ENCODE measurements around the gene ETNK1. TPM values are rescaled to one million over a fixed set of nuclear protein-coding genes. Genes with fewer than 3 reads are reported as not detected.

Gene ETNK1
- total RNA-seq, 2 experiments from 2014 or later, result 23.7 to 88.1 TPM

- Histone ChIP-seq H3K4me3 (ENCODE audit: low read depth, low read length, poor library complexity, severe bottlenecking) (no peak overlapping the region), H3K79me2 (ENCODE audit: insufficient read depth, low read depth, low read length) (peaks cover 11% of the 10 kb centered on the region; the same call in 1 of the 2 replicates), H3K36me3 (ENCODE audit: insufficient read depth, low read length) (peaks cover 14% of the 10 kb centered on the region), H3K4me1 (ENCODE audit: insufficient read depth, low read length, poor library complexity, severe bottlenecking) (no peaks in the 10 kb centered on the region), H2AFZ (ENCODE audit: low read length) (no peak overlapping the region), H3K27ac (ENCODE audit: low read depth, low read length, poor library complexity, severe bottlenecking) (no peak overlapping the region), H4K20me1 (ENCODE audit: insufficient read depth, low read length) (no peaks in the 10 kb centered on the region; the same call in 1 of the 2 replicates), H3K9me2 (ENCODE audit: insufficient read depth, low read length) (no peaks in the 10 kb centered on the region), H3K4me2 (ENCODE audit: low read length) (no peak overlapping the region), H3K9me3 (ENCODE audit: low read length) (no peaks in the 10 kb centered on the region)
- intact Hi-C loops (cut with micrococcal nuclease; ENCODE audit: unreplicated experiment), result no loop called here
- ChIA-PET POLR2A (no interaction called here), CTCF (ENCODE audit: unreplicated experiment) (no interaction called here)
- no TSS peak for BruUV-seq (replicated peaks)
- TF ChIP-seq, protein P1, sequence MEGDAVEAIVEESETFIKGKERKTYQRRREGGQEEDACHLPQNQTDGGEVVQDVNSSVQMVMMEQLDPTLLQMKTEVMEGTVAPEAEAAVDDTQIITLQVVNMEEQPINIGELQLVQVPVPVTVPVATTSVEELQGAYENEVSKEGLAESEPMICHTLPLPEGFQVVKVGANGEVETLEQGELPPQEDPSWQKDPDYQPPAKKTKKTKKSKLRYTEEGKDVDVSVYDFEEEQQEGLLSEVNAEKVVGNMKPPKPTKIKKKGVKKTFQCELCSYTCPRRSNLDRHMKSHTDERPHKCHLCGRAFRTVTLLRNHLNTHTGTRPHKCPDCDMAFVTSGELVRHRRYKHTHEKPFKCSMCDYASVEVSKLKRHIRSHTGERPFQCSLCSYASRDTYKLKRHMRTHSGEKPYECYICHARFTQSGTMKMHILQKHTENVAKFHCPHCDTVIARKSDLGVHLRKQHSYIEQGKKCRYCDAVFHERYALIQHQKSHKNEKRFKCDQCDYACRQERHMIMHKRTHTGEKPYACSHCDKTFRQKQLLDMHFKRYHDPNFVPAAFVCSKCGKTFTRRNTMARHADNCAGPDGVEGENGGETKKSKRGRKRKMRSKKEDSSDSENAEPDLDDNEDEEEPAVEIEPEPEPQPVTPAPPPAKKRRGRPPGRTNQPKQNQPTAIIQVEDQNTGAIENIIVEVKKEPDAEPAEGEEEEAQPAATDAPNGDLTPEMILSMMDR (conservative IDR thresholded peaks at IDR 0.05; ENCODE audit: low read length), result no peak
- no peak for TF ChIP-seq EZH2phosphoT487 (IDR thresholded peaks at IDR 0.05; ENCODE audit: borderline replicate concordance, low read depth, low read length)
- no peak for DNase-seq (ENCODE audit: low spot score)
Measured at GRCh38 chr12:22658214-22658613, 33.2 kb downstream of the ETNK1 start.

DNA sequence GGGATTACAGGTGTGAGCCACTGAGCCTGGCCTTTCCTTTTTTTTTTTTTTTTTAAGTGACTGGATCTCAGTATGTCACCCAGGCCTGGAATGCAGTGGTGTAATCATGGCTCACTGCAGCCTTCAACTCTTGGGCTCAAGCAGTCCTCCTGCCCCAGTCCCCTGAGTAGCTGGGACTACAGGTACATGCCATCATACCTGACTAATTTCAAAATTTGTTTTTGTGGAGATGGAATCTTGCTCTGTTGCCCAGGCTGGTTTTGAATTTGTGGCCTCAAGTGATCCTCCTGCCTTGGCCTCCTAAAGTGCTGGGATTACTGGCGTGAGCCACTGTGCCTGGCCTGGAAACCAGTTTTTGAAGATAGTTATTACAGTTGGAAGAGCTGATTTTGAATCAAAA is 37.4 kb downstream of the ETNK1 start:
- H3K9me3 ChIP-seq (ENCODE audit: low read length), result no peaks in the 10 kb centered on the region
- no peaks in the 10 kb centered on the region for H3K9me2 ChIP-seq (ENCODE audit: insufficient read depth, low read length)
- H3K4me3 ChIP-seq (ENCODE audit: low read depth, low read length, poor library complexity, severe bottlenecking), result no peak overlapping the region
- no peak for TF ChIP-seq EZH2phosphoT487 (IDR thresholded peaks at IDR 0.05; ENCODE audit: borderline replicate concordance, low read depth, low read length)
- TF ChIP-seq, protein P1 (conservative IDR thresholded peaks at IDR 0.05; ENCODE audit: low read length), result no peak
- H4K20me1 ChIP-seq (ENCODE audit: insufficient read depth, low read length), result no peaks in the 10 kb centered on the region
- H3K36me3 ChIP-seq (ENCODE audit: insufficient read depth, low read length), result peaks cover 26% of the 10 kb centered on the region
- no TSS peak for BruUV-seq (replicated peaks)
- no peaks in the 10 kb centered on the region for H3K4me1 ChIP-seq (ENCODE audit: insufficient read depth, low read length, poor library complexity, severe bottlenecking)
- no peaks in the 10 kb centered on the region for H3K79me2 ChIP-seq (ENCODE audit: insufficient read depth, low read depth, low read length)
- intact Hi-C loops (cut with micrococcal nuclease; ENCODE audit: unreplicated experiment), result no loop called here
- no peak overlapping the region for H3K27ac ChIP-seq (ENCODE audit: low read depth, low read length, poor library complexity, severe bottlenecking)
- no peak overlapping the region for H3K4me2 ChIP-seq (ENCODE audit: low read length)
- CTCF ChIA-PET (ENCODE audit: unreplicated experiment), result no interaction called here
- DNase-seq (ENCODE audit: low spot score), result no peak
- no peak overlapping the region for H2AFZ ChIP-seq (ENCODE audit: low read length)
- POLR2A ChIA-PET, result interaction anchor here (0.7 kb wide), 1 partner anchor 179 kb away, joined by 3 read pairs; no protein-coding TSS in a partner anchor

GRCh38 chr12:22665476-22665875 is 40.5 kb downstream of the ETNK1 start:
- H3K4me1 ChIP-seq (ENCODE audit: insufficient read depth, low read length, poor library complexity, severe bottlenecking), result no peaks in the 10 kb centered on the region
- CTCF ChIA-PET (ENCODE audit: unreplicated experiment), result no interaction called here

More at GRCh38 chr12:22665476-22665875, 40.5 kb downstream of the ETNK1 start:
- intact Hi-C loops (cut with micrococcal nuclease; ENCODE audit: unreplicated experiment), result no loop called here
- Histone ChIP-seq H3K9me3 (ENCODE audit: low read length) (no peaks in the 10 kb centered on the region), H3K4me3 (ENCODE audit: low read depth, low read length, poor library complexity, severe bottlenecking) (no peak overlapping the region), H2AFZ (ENCODE audit: low read length) (no peak overlapping the region), H3K27ac (ENCODE audit: low read depth, low read length, poor library complexity, severe bottlenecking) (no peak overlapping the region), H3K4me2 (ENCODE audit: low read length) (no peak overlapping the region), H3K79me2 (ENCODE audit: insufficient read depth, low read depth, low read length) (no peaks in the 10 kb centered on the region), H3K36me3 (ENCODE audit: insufficient read depth, low read length) (peaks cover 26% of the 10 kb centered on the region), H3K9me2 (ENCODE audit: insufficient read depth, low read length) (no peaks in the 10 kb centered on the region), H4K20me1 (ENCODE audit: insufficient read depth, low read length) (no peaks in the 10 kb centered on the region)
- no TSS peak for BruUV-seq (replicated peaks)
- TF ChIP-seq, protein P1 (conservative IDR thresholded peaks at IDR 0.05; ENCODE audit: low read length), result no peak
- TF ChIP-seq EZH2phosphoT487 (IDR thresholded peaks at IDR 0.05; ENCODE audit: borderline replicate concordance, low read depth, low read length), result no peak
- POLR2A ChIA-PET, result interaction anchor here (1.1 to 1.9 kb wide), 3 partner anchors 21 to 36 kb away, joined by 3 to 10 read pairs (median 3); no protein-coding TSS in a partner anchor
- DNase-seq (ENCODE audit: low spot score), result no peak

Data from OCI-LY7 (cell line).